Measurements from ENCODE around the gene DDX23. TPM values are rescaled to one million over a fixed set of nuclear protein-coding genes. Genes with fewer than 3 reads are reported as not detected.
A peak's percentile ranks its signal among the peaks of the same experiment; 100 is the strongest.

The DDX23 gene
- polyA plus RNA-seq, 1 donor from 2014 or later, result 51.8 TPM

- peaks cover 2% of the 10 kb centered on the region for H3K27me3 Mint-ChIP-seq
- H3K9me3 Mint-ChIP-seq, result no peaks in the 10 kb centered on the region
- H3K27ac Mint-ChIP-seq, result no peak overlapping the region
- H3K4me1 Mint-ChIP-seq, result peaks cover 0 to 11% (median 5%) of the 10 kb centered on the region in 3 donors
- no peaks in the 10 kb centered on the region for H3K36me3 Mint-ChIP-seq
- H3K4me3 Mint-ChIP-seq, result peak overlapping the region in 2 of 4 donors; percentile 18 to 36
Measured at GRCh38 chr12:48822139-48822538, 29.8 kb downstream of the DDX23 start.

- peak overlapping the region; percentile 41 to 95 (median 76) for H3K4me3 Mint-ChIP-seq
- peaks cover 5% of the 10 kb centered on the region for H3K27me3 Mint-ChIP-seq
- no peaks in the 10 kb centered on the region for H3K9me3 Mint-ChIP-seq
- H3K27ac Mint-ChIP-seq, result peak overlapping the region in 2 of 3 donors; percentile 13 to 71
- no peaks in the 10 kb centered on the region for H3K36me3 Mint-ChIP-seq
- H3K4me1 Mint-ChIP-seq, result peaks cover 5 to 15% (median 6%) of the 10 kb centered on the region in 3 donors
Measured at GRCh38 chr12:48819986-48820725, 31.8 kb downstream of the DDX23 start.

- Mint-ChIP-seq H3K36me3 (no peaks in the 10 kb centered on the region), H3K4me1 (peaks cover 3 to 13% (median 6%) of the 10 kb centered on the region in 3 donors), H3K4me3 (peak overlapping the region; percentile 72 to 95 (median 88)), H3K27ac (no peak overlapping the region), H3K9me3 (no peaks in the 10 kb centered on the region), H3K27me3 (peaks cover 5% of the 10 kb centered on the region)
Measured at GRCh38 chr12:48818831-48819590, 33.0 kb downstream of the DDX23 start.

- Mint-ChIP-seq H3K4me1 (peaks cover 6 to 13% (median 6%) of the 10 kb centered on the region in 3 donors), H3K27ac (no peak within 1 kb of the TSS), H3K27me3 (peaks cover 5% of the 10 kb centered on the region), H3K4me3 (peak within 1 kb of the TSS; percentile 81 to 95 (median 88)), H3K9me3 (no peaks in the 10 kb centered on the region), H3K36me3 (no peaks in the 10 kb centered on the region)
Measured at GRCh38 chr12:48817873-48818830, 33.8 kb downstream of the DDX23 start, which contains the start of gene CACNB3. TSS of gene CACNB3 (plus strand) at chr12:48818496. CDS start at chr12:48818930, 434 bp downstream.

- Mint-ChIP-seq H3K4me3 (peak overlapping the region; percentile 68 to 98 (median 83)), H3K27me3 (peaks cover 5% of the 10 kb centered on the region), H3K9me3 (no peaks in the 10 kb centered on the region), H3K4me1 (peaks cover 6 to 13% (median 6%) of the 10 kb centered on the region in 3 donors), H3K36me3 (no peaks in the 10 kb centered on the region), H3K27ac (peak overlapping the region in 1 of 3 donors; percentile 54)
Measured at GRCh38 chr12:48816143-48816854, 35.7 kb downstream of the DDX23 start.

DNA sequence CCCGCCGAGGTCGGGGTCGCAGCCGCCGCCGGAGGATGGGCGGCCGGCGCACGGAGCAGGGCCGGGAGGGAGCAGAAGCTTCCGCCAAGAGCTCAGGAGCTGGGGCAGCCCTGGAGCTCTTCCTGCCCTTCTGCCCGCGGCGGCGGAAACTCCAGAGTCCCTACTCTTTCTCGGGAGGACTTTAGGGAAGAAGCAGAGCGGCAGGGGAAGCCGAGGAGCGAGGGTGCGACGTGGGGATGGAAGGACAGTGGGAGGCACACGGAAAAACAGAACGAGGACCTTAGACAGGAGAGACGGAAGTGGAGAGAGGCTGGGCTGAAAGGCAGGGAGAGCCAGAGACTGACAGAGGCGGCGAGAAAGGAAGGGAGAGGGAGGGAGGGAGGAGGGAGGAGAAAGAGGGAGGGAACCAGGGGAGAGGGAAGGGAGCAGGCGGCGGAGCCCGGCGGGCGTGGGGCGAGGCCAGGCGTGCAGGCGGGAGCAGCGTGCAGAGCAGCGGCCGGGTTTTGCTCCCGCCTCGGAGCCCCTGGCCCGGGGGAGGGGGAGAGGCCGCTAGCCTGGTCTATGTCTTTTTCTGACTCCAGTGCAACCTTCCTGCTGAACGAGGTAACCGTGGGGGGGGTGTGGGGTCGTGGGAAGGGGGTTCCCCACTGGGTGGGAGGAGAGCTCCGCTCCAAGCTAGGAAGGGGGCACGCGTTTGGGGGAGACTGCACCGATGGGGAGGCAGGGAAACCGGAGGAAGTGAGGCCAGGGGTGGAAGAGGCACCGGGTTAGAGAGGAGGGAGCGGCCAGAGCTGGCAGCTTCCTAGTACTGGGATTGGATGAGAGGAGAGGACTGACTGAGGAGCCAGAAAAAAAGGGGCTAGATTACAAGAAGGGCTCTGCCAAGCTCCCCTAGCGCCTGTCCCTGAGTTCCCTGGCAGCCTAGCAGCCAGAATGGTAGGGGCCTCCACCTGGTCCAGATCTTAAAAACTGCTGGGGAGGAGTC lies 36.5 kb downstream of the DDX23 start:
- Mint-ChIP-seq H3K9me3 (no peaks in the 10 kb centered on the region), H3K4me3 (peak overlapping the region; percentile 81 to 98 (median 86)), H3K36me3 (no peaks in the 10 kb centered on the region), H3K27ac (no peak overlapping the region), H3K4me1 (peaks cover 6 to 13% (median 6%) of the 10 kb centered on the region in 3 donors), H3K27me3 (peaks cover 5% of the 10 kb centered on the region)

DNA sequence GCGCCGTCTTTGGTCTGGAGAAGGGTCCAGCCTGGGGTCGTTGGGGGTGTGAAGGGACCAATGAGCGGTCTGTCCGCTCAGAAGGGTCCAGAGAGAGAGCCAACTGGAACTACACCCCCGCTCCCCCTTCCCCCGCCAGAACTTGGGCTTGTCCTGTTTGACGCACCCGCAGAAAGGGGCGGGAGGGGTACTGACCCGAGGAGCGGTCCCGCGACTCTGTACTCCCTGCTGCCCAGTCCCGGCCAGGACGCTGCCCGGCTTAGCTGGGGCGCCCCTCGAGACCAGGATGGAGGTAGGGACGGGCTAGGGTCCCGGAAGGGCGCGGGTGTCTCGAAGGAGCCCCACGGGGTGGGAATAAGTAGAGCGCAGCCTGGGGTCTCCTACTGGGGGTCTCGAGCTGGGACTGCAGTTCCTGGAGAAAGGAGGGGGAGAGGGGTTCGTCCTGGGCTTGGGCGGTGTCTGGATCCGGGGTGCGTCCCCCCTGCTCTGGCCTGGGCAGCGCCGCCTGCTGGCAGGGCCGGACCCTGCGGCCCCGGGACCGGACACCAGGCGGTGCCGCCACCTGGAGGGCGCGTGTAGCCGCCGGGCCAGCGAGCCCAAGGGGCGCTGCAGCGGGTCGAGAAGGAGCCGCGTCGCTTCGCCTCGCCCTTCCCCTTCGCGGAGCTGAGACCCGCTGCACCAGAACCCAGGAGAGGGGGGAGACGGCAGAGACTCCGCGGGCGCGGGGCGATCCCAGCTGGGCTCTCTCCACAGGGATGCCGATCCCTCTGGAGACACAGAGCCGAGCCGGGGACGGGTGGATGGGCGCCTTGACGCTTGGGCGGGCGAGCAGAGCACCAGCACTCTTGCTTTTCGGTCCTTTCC lies 37.5 kb downstream of the DDX23 start:
- peaks cover 6 to 13% (median 6%) of the 10 kb centered on the region in 3 donors for H3K4me1 Mint-ChIP-seq
- H3K27me3 Mint-ChIP-seq, result peaks cover 5% of the 10 kb centered on the region
- no peaks in the 10 kb centered on the region for H3K36me3 Mint-ChIP-seq
- H3K27ac Mint-ChIP-seq, result peak overlapping the region in 1 of 3 donors; percentile 90
- H3K9me3 Mint-ChIP-seq, result no peaks in the 10 kb centered on the region
- H3K4me3 Mint-ChIP-seq, result peak overlapping the region; percentile 81 to 98 (median 86)

GRCh38 chr12:48813465-48814261 lies 38.3 kb downstream of the DDX23 start:
- peaks cover 6 to 11% (median 6%) of the 10 kb centered on the region in 3 donors for H3K4me1 Mint-ChIP-seq
- H3K4me3 Mint-ChIP-seq, result peak overlapping the region; percentile 81 to 98 (median 86)
- peaks cover 5% of the 10 kb centered on the region for H3K27me3 Mint-ChIP-seq
- no peaks in the 10 kb centered on the region for H3K9me3 Mint-ChIP-seq
- H3K36me3 Mint-ChIP-seq, result no peaks in the 10 kb centered on the region
- peak overlapping the region in 2 of 3 donors; percentile 46 to 90 for H3K27ac Mint-ChIP-seq

- Mint-ChIP-seq H3K27ac (peak overlapping the region in 1 of 3 donors; percentile 90), H3K36me3 (no peaks in the 10 kb centered on the region), H3K27me3 (peaks cover 5% of the 10 kb centered on the region), H3K4me1 (peaks cover 6 to 8% (median 6%) of the 10 kb centered on the region in 3 donors), H3K4me3 (peak overlapping the region in 3 of 4 donors; percentile 70 to 81 (median 77)), H3K9me3 (no peaks in the 10 kb centered on the region)
Measured at GRCh38 chr12:48812389-48812788, 39.6 kb downstream of the DDX23 start.

DNA sequence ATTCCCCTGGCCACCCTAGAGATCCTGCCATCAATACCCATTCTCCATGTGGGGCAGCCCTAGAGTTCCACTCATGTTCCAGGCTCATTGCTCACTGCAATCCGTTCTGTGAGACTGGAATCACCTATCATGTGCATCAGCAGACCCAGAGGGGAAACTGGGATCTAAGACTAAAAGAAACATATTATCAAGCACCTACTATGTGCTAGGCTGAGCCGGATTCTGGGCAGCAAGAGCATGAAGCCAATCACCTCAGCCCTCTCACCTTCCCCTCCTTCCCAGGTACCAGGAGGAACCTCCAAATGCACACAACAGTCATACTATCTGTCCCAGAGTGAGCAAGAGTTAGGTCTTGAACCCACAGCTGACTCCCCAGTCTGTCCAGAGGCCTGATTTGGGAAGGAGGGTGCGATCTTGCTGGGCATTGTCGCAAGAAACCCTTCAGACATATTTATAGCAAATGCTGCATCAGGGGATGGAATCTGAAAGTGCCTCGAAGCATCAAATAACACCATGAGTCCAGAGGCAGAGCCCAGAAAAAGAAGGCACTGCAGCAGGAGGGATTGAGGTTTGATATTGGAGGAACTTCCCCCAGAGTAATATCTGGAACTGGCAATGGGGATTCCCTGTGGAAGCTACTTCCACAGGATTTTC lies 40.4 kb downstream of the DDX23 start:
- H3K27ac Mint-ChIP-seq, result no peak overlapping the region
- peaks cover 3% of the 10 kb centered on the region for H3K27me3 Mint-ChIP-seq
- peaks cover 3 to 5% (median 5%) of the 10 kb centered on the region in 3 donors for H3K4me1 Mint-ChIP-seq
- H3K36me3 Mint-ChIP-seq, result no peaks in the 10 kb centered on the region
- peak overlapping the region in 1 of 4 donors; percentile 81 for H3K4me3 Mint-ChIP-seq
- no peaks in the 10 kb centered on the region for H3K9me3 Mint-ChIP-seq

DNA sequence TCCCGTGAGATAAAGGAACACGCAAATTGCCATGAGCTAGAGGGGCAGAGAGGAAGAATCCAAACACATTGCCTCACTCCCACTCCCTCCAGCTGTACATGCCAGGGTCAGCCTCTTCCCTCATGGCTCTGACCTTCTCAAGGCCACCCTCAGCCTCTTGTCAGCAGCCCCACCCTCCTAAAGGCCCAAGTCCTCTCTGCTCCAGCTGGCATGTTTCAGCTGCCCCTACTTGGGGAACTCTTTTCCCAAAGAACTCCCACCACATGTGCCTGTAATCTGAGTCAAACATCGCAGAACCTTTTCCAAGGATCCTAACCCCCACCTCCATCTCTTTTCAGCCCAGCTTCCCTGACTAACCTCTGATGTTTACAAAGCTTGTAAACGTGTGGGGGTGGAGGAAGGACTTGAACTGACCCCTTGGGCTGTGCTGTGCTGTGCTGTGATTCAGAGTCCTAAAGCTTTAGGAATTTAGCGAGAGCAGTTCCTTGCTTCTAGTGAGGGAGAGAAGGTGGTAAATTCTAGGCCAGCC lies 41.0 kb downstream of the DDX23 start:
- H3K9me3 Mint-ChIP-seq, result no peaks in the 10 kb centered on the region
- H3K27ac Mint-ChIP-seq, result no peak overlapping the region
- peak overlapping the region in 1 of 4 donors; percentile 81 for H3K4me3 Mint-ChIP-seq
- no peaks in the 10 kb centered on the region for H3K27me3 Mint-ChIP-seq
- peaks cover 0 to 3% (median 2%) of the 10 kb centered on the region in 3 donors for H3K4me1 Mint-ChIP-seq
- no peaks in the 10 kb centered on the region for H3K36me3 Mint-ChIP-seq

Measured in IgD-negative memory B cell (primary cell).